HCT116 (cell line): Measurements from ENCODE around the gene NUDT14. TPM values are rescaled to one million over a fixed set of nuclear protein-coding genes. Genes with fewer than 3 reads are reported as not detected.

Experiments
- ATAC-seq: fragments of 200-7000 bp; cut with Tn5 transposase; 2 replicates; pipeline ENCODE4 v1.9.1; 2020; ENCODE audit warnings: mild to moderate bottlenecking, moderate library complexity
- BruUV-seq: library from RNA; stranded (reverse); fragments of 400-500 nt; replicated peaks from 2 replicates; lab custom pipeline; 2021; lab: Mats Ljungman, UMichigan
- CTCF ChIA-PET: fragments of 300-600 bp; sonication (Branson Sonifier 250); formaldehyde crosslinking; loops from one replicate; lab custom pipeline; 2021; ENCODE audit warnings: antibody characterized with exemption; lab: Charles Lee
- POLR2A ChIA-PET: fragments of 300-600, 350-600 bp; sonication (Branson Sonifier 250); formaldehyde crosslinking; loops from one replicate; lab custom pipeline; 2021; ENCODE audit warnings: antibody characterized with exemption; lab: Charles Lee
- RAD21 ChIA-PET, 2 experiments: fragments of 300-600 bp; sonication (Branson Sonifier 250); formaldehyde crosslinking; loops; one replicate each; lab custom pipeline; 2023; ENCODE audit warnings: low total read pairs in 2 of 2; ENCODE audit not compliant: uncharacterized antibody in 2 of 2, unreplicated experiment in 2 of 2, low non-redundant PET in 1 of 2; lab: Charles Lee
- DNase-seq: peaks from one replicate; pipeline ENCODE4 v3.0.0-alpha.2; 2010; ENCODE audit warnings: low read depth, low spot score
- H2AFZ ChIP-seq: fragments of 200-600 bp; shearing (Covaris generic), sonication (generic); 2 replicates; pipeline ENCODE4 v1.6.1; 2017; ENCODE audit warnings: low read depth, mixed run types, mixed read lengths, antibody characterized with exemption, low read length; ENCODE audit not compliant: poor library complexity, severe bottlenecking
- H3K27ac ChIP-seq: 2 replicates; pipeline ENCODE4 v1.5.1; 2012; ENCODE audit warnings: low read depth, low read length
- H3K27me3 ChIP-seq: fragments of 200-600 bp; sonication (generic); 2 replicates; pipeline ENCODE4 v1.6.1; 2016; ENCODE audit warnings: mixed run types, low read length, mixed read lengths; ENCODE audit not compliant: insufficient read depth
- H3K36me3 ChIP-seq, 2 experiments: fragments of 200-500 bp in 1 of 2; fragments of 200-600 bp in 1 of 2; sonication (Bioruptor generic) in 1 of 2; sonication (generic) in 1 of 2; 2 replicates each; pipeline versions ENCODE4 v1.5.1 to v1.6.1; 2014 to 2016; ENCODE audit warnings: low read length in 2 of 2, inconsistent platforms in 1 of 2, mixed read lengths in 1 of 2, mixed run types in 1 of 2; ENCODE audit not compliant: insufficient read depth in 2 of 2, control insufficient read depth in 1 of 2
- H3K4me1 ChIP-seq, 2 experiments: fragments of 200-600 bp in 1 of 2; sonication (generic) in 1 of 2; 2 replicates each; pipeline versions ENCODE4 v1.5.1 to v1.6.1; 2012 to 2017; ENCODE audit warnings: low read length in 2 of 2, inconsistent platforms in 1 of 2, mild to moderate bottlenecking in 1 of 2, mixed read lengths in 1 of 2, mixed run types in 1 of 2, moderate library complexity in 1 of 2; ENCODE audit not compliant: insufficient read depth in 2 of 2, control insufficient read depth in 1 of 2
- H3K4me2 ChIP-seq: fragments of 200-600 bp; sonication (generic); 2 replicates; pipeline ENCODE4 v1.6.1; 2017; ENCODE audit warnings: mixed run types, low read length, mixed read lengths
- H3K4me3 ChIP-seq, 2 experiments: fragments of 200-600 bp in 1 of 2; sonication (generic) in 1 of 2; replicated peaks in 1 of 2; 2 replicates each; pipeline ENCODE4 v1.5.1; 2011 to 2016; ENCODE audit warnings: low read length in 2 of 2, control low read depth in 1 of 2, low read depth in 1 of 2, mild to moderate bottlenecking in 1 of 2, mixed read lengths in 1 of 2, mixed run types in 1 of 2
- H3K79me2 ChIP-seq: fragments of 200-600 bp; sonication (generic); 2 replicates; pipeline ENCODE4 v1.6.1; 2017; ENCODE audit warnings: mild to moderate bottlenecking, mixed run types, low read length, moderate library complexity, mixed read lengths; ENCODE audit not compliant: insufficient read depth
- H3K9ac ChIP-seq: fragments of 200-600 bp; sonication (generic); 2 replicates; pipeline ENCODE4 v1.6.1; 2016; ENCODE audit warnings: low read length, mixed read lengths
- H3K9me2 ChIP-seq: fragments of 200-600 bp; sonication (generic), shearing (Covaris generic); 2 replicates; pipeline ENCODE4 v1.6.1; 2017; ENCODE audit warnings: mixed run types, mild to moderate bottlenecking, moderate library complexity; ENCODE audit not compliant: insufficient read depth
- H3K9me3 ChIP-seq, 2 experiments: fragments of 200-500 bp in 1 of 2; fragments of 200-600 bp in 1 of 2; sonication (Bioruptor generic) in 1 of 2; sonication (generic) in 1 of 2; 2 replicates each; pipeline ENCODE4 v1.6.1; 2014 to 2017; ENCODE audit warnings: low read length in 2 of 2, mixed read lengths in 2 of 2, inconsistent platforms in 1 of 2, low read depth in 1 of 2, mild to moderate bottlenecking in 1 of 2, mixed run types in 1 of 2, moderate library complexity in 1 of 2; ENCODE audit not compliant: control insufficient read depth in 1 of 2, insufficient read depth in 1 of 2
- H4K20me1 ChIP-seq: fragments of 200-600 bp; sonication (generic), shearing (Covaris generic); 2 replicates; pipeline ENCODE4 v1.6.1; 2017; ENCODE audit warnings: mixed run types, mild to moderate bottlenecking, moderate library complexity; ENCODE audit not compliant: insufficient read depth
- ATF3 ChIP-seq: IDR thresholded peaks from 2 replicates; pipeline ENCODE4 v1.6.1; 2012
- ELF1 ChIP-seq: IDR thresholded peaks from 2 replicates; pipeline ENCODE4 v1.6.1; 2012; ENCODE audit warnings: low read depth, borderline replicate concordance
- MAX ChIP-seq: IDR thresholded peaks from 2 replicates; pipeline ENCODE4 v1.6.1; 2012
- REST ChIP-seq: IDR thresholded peaks from 2 replicates; pipeline ENCODE4 v1.6.1; 2012; ENCODE audit warnings: low read depth
- YY1 ChIP-seq: IDR thresholded peaks from 2 replicates; pipeline ENCODE4 v1.6.1; 2011; ENCODE audit warnings: low read length, low read depth, moderate library complexity, mild to moderate bottlenecking; ENCODE audit not compliant: insufficient replicate concordance; ENCODE audit errors: extremely low read depth
- intact Hi-C: fragments of 100-400 bp; cut with micrococcal nuclease; formaldehyde crosslinking; loops from 2 replicates; pipeline ENCODE4 v1.10.0; 2022
- total RNA-seq: library from RNA; stranded (reverse); gene quantifications from one replicate; pipeline ENCODE4 v1.2.1, GENCODE V29; 2021; ENCODE audit not compliant: unreplicated experiment

The NUDT14 gene
- total RNA-seq, 1 experiment from 2014 or later: 56.1 TPM

- intact Hi-C loops: no loop called here
- DNase-seq: no peak
- H3K4me3 ChIP-seq: no peak overlapping the region
- no peaks in the 10 kb centered on the region for H3K27me3 ChIP-seq
- H3K4me2 ChIP-seq: no peak overlapping the region
- ATAC-seq: no peak
- no peaks in the 10 kb centered on the region for H3K79me2 ChIP-seq
- TF ChIP-seq YY1: no peak
- no peak for TF ChIP-seq ATF3
- TF ChIP-seq MAX: no peak
- TF ChIP-seq REST: no peak
- no peak for TF ChIP-seq ELF1
- CTCF ChIA-PET: no interaction called here
- no peak overlapping the region for H3K9ac ChIP-seq
- H3K4me1 ChIP-seq: no peaks in the 10 kb centered on the region
- H3K36me3 ChIP-seq: no peaks in the 10 kb centered on the region
- POLR2A ChIA-PET: no interaction called here
- H2AFZ ChIP-seq: no peak overlapping the region
- RAD21 ChIA-PET: no interaction called here
- H3K9me2 ChIP-seq: no peaks in the 10 kb centered on the region
- BruUV-seq: no TSS peak
- no peaks in the 10 kb centered on the region for H4K20me1 ChIP-seq
- H3K9me3 ChIP-seq: no peaks in the 10 kb centered on the region
- H3K27ac ChIP-seq: no peak overlapping the region
Measured at GRCh38 chr14:105212541-105213300, 31.6 kb upstream of the NUDT14 start.
